Measurements from ENCODE around the gene THEM4.
A peak's percentile ranks its signal among the peaks of the same experiment; 100 is the strongest.
"Not testable (repeated sequence)": the region's sequence is repeated elsewhere in the genome, so short reads cannot be mapped to it uniquely, and the experiment has no call there.

THEM4 gene

DNA sequence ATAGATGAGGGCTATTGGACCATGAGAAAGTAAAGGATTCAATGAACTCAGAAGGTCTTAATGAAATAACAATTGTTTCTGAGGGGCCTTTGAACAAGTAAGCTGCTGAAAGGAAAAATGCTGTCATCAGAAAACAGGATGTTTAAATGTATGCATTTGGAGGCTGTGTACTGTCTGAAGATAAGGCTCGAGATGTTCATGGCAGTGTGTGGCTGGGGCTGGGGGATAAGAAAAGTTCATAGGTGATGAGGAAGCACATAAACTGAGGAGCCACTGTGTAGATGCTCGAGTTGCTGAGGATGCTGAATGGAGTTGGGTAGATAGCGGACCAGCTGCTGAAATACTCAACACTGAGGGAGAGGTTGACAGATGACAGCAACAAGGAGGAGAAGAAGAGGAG is 17.8 kb downstream of the THEM4 start:
- DNase-seq = no peak

DNA sequence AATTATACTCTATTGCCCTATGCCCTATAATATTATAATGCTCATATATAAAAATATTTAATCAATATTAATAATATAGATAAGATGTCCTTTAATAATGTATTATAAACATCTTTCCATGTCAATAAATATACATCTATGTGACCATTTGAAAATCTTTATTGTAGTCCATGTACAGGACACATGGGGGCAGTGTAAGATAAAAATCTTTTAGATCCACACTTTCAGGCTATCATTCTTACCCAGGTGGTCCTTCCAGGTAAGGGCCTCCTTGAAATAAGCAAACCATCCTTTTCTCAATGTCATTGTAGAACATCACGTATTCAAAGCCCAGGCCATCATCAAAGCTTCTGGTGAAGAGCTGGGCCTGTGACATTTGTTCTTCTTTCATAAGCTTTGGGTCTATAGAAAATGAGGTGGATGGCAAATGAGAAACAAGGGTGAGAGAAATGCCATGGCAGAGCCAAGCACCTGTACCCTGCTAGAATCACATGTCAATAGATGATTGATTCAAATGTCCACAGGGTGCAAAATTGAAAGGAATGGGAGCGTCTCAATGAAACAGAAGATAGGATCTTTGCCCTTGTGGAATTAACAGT is 20.2 kb downstream of the THEM4 start:
- DNase-seq = peak in 1 of 2 experiments; percentile 5

DNA sequence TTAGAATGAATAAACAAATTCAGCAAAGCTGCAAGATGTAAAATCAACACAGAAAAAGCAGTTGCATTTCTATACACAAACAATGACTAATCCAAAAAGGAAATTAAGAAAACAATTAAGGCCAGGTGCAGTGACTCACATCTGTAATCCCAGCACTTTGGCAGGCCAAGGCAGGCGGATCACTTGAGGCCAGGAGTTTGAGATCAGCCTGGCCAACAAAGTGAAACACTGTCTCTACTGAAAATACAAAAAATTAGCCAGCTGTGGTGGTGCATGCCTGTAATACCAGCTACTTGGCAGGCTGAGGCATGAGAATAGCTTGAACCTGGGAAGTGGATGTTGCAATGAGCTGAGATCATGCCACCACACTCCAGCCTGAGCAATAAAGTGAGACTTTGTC is 22.3 kb downstream of the THEM4 start:
- DNase-seq = no peak

- DNase-seq = no peak
Observed at GRCh38 chr1:151885479-151885878, 23.8 kb downstream of the THEM4 start.

DNA sequence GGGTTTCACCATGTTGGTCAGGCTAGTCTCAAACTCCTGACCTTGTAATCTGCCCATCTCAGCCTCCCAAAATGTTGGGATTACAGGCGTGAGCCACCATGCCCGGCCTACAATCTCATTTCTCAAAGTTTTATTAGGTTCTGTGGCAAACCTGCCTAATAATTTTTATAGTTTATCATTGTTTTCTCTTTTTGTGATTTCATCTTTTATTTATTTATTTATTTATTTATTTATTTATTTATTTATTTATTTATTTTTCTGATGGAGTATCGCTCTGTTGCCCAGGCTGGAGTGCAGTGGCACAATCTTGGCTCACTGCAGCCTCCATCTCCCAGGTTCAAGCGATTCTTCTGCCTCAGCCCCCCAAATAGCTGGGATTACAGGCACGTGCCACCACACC is 24.4 kb downstream of the THEM4 start:
- not testable (repeated sequence) for DNase-seq

GRCh38 chr1:151884445-151884844 is 24.9 kb downstream of the THEM4 start:
- not testable (repeated sequence) for DNase-seq

DNA sequence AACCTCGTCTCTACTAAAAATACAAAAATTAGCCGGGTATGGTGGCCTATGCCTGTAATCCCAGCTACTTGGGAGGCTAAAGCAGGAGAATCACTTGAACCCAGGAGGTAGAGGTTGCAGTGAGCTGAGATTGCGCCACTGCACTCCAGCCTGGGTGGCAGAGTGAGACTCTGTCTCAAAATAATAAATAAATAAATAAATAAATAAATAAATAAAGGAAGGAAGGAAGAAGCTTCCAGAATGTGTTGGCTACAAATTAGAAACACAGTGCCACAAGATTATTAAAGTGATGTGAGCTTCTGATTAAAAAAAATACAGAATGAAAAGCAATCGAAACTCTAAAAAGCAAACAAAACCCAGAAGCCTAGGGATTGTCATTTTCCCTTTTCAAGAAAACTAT is 25.4 kb downstream of the THEM4 start:
- DNase-seq = not testable (repeated sequence)

DNA sequence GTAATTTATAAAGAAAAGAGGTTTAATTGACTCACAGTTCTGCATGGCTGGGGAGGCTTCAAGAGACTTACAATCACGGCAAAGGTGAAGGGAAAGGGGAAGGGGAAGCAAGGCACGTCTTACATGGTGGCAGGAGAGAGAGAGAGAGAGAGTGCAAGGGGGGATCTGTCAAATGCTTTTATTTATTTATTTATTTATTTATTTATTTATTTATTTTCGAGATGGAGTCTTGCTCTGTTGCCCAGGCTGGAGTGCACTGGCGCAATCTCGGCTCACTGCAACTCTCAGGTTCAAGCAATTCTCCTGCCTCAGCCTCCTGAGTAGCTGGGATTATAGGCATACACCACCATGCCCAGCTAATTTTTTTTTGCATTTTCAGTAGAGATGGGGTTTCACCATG is 26.4 kb downstream of the THEM4 start:
- DNase-seq = not testable (repeated sequence)

- no peak for DNase-seq
Observed at GRCh38 chr1:151882466-151882865, 26.8 kb downstream of the THEM4 start.

GRCh38 chr1:151881479-151881878 is 27.8 kb downstream of the THEM4 start:
- DNase-seq = peak in 1 of 2 experiments; percentile 3

DNA sequence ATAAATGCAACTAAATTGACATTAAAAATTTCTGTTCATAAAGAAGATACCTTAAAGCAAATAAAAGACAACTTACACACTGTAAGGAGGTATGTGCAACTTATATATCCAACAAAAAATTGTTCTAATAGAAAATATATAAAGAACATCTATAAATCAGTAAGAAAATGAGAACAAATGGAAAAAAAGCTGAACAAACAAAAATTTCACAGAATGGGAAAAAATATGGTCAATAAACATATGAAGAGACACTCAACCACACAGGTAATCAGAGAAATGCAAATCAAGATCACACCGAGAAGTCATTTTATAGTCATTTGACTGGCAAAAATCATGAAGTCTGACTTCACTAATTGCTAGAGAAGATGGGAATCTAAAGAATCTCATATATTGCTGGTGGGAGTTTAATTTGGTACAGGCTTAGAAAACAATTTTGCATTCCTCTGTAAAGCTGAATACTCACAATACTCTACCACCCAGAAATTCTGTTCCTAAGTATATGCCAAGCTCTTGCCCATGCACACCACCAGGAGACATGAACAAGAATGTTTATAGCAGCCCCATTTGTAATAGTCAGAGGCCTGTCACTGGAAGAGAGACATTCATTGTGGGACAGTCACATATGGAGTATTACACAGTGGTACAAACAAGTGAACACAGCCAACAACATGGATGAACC is 33.8 kb downstream of the THEM4 start:
- no peak for DNase-seq

GRCh38 chr1:151872776-151873175 is 36.5 kb downstream of the THEM4 start:
- not testable (repeated sequence) for DNase-seq

DNA sequence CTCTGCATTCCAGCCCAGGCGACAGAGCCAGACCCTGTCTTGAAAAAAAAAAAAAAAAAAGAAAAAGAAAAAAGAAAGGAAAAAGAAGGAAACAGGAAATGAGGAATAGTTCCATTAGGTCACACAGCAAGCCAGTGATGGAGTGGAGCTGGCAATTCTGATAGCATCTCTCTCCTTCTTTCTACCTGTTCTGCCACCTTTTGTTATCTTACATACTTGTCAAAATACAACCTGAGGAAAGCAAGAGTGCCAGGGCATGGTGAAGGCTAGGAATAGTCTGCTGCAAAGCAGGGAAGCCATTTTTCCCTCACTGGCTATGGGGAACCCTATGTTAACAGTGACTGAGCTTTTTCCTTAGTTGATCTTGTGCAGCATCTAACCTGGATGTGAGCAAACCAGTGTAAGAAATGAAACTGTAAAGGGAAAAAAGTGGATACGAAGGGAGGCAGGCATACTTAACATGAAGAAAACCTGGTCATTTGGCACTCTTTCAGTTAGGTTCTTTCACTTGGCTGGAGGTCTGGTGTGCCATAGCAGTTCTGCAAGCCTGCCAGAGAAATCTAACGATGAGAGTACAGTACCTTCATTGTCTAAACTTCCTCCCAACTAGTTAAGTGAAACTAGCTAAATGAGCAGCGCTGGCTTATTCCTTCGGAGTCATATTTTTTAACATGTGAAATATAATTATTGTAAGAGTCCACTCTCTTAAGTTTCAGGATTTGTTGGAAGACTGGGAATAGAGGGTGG is 37.9 kb downstream of the THEM4 start:
- no peak for DNase-seq

DNA sequence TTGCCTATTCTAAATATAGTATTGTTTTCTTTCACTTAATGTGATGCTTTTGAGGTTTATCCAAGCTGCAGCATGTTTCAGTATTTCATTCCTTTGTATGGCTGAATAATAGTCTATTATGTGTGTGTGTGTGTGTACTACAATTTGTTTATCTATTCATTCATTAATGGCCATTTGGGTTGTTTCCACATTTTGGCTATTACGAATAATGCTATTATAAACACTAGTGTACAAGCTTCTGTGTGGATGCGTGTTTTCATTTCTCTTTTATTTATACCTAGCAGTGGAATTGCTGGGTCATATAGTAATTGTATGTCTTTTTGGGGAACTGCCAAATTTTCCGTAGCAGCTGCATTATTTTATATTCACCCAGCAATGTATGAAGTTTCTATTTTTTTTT is 40.8 kb downstream of the THEM4 start:
- no peak for DNase-seq

DNA sequence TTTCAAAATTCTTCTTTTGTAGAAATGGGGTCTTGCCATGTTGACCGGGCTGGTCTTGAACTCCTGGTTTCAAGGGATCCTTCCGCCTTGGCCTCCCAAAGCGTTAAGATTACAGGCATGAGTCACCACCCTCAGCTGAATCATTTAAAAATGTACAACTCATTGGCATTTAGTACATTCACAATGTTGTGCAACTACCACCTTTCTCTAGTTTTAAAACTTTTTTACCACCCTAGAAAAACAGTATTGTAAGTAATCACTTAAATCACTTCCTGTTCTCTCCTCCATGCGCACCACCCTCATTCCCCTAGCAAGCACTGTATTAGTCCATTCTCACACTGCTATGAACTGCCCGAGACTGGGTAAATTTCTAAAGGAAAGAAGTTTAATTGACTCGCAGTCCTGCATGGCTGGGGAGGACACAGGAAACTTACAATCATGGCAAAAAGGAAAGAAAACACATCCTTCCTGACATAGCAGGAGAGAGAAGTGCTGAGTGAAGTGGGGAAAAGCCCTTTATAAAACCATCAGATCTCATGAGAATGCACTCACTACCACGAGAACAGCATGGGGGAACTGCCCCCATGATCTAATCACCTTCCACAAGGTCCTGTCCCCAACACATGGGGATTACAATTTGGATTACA is 41.4 kb downstream of the THEM4 start:
- DNase-seq = no peak

GRCh38 chr1:151867321-151867720 is 42.0 kb downstream of the THEM4 start:
- no peak for DNase-seq

DNA sequence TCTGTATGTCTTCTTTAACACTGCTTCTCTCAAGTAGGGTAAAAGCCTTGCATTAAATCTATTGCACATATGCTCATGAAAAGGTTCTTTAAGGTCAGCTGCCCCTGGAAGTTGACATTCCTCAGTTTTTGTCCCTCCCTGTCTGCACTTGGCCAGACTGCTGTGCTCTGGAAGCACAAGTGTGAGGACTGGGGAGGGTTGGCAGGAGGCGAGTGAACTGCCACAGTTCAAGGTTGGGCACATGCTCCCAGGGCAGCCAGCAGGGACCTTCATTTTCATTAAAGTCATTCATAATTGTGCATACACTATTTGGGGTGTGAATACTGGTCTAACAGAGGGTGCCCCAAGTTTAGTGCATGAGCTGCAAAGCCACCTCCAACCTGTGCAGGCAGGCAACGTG is 44.9 kb downstream of the THEM4 start:
- peak in 1 of 2 experiments; percentile 55 for DNase-seq

DNA sequence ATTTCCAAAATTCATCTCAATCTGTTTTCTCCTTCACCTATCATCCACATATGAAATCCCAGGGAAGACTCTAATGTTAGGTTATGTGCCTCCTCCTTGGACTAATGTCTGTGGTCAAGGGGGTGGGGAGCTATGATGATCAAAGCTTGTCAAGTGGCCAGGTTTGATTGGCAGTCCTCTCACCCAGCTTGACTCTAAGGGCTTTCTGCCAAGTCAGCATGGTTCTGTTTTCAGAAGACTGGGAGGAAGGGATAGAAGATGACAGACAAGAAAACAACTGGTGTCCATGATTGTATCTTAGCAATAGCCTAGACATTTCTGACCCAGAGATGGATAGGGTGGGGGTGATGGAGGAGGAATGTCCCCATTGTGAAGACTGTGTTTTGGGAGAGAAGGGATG is 46.7 kb downstream of the THEM4 start:
- no peak for DNase-seq

GRCh38 chr1:151860504-151861187 is 48.7 kb downstream of the THEM4 start:
- DNase-seq = no peak

DNA sequence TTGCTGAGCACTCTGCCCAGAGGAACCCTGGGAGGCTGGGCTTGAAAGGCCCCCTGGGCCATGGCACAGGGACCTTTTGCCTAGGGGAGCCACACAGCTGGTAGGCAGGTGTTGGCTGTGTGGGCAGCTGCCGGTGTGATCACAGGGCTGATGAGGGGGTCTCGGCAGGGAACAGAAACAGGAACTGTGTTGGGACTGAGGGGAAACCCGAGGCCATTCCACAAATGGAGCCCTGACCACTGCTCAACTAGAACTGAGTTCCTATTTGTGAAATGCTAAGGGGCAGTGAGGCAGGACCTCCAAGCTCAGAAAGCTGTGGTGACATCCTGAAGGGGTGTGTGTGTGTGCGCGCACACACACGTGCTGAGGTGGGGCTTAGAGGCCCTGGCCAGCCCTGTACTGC is 49.4 kb downstream of the THEM4 start:
- DNase-seq = no peak

- no peak for DNase-seq
Observed at GRCh38 chr1:151858886-151859665, 50.2 kb downstream of the THEM4 start.
